Activated CD8-positive, alpha-beta T cell treated with anti-CD3 and anti-CD28 coated beads for 36 hours (primary cell): ENCODE results near the gene METTL3. TPM values are rescaled to one million over a fixed set of nuclear protein-coding genes. Genes with fewer than 3 reads are reported as not detected.

Source experiments
- ATAC-seq: fragments of 200-7000 bp; cut with Tn5 transposase; one replicate; pipeline ENCODE4 v1.10.0; 2021; ENCODE audit warnings: mild to moderate bottlenecking, moderate library complexity
- CTCF ChIA-PET: fragments of 350-600 bp; sonication (Branson Sonifier 250); formaldehyde crosslinking; loops from one replicate; lab custom pipeline; 2021; ENCODE audit warnings: antibody characterized with exemption; lab: Charles Lee
- POLR2A ChIA-PET: fragments of 350-600 bp; sonication (Branson Sonifier 250); formaldehyde crosslinking; loops from one replicate; lab custom pipeline; 2021; ENCODE audit warnings: antibody characterized with exemption; lab: Charles Lee
- DNase-seq: peaks from one replicate; pipeline ENCODE4 v3.0.0-alpha.2; 2020
- H3K27ac Mint-ChIP-seq: one replicate; pipeline ENCODE4 v1.8.0; 2021; ENCODE audit warnings: mild to moderate bottlenecking, mixed read lengths
- H3K27me3 Mint-ChIP-seq: one replicate; pipeline ENCODE4 v1.8.0; 2021; ENCODE audit warnings: mixed read lengths
- H3K36me3 Mint-ChIP-seq: one replicate; pipeline ENCODE4 v1.8.0; 2021; ENCODE audit warnings: low read depth, mixed read lengths
- H3K4me1 Mint-ChIP-seq: one replicate; pipeline ENCODE4 v1.8.0; 2021; ENCODE audit warnings: low read depth, mixed read lengths
- H3K4me3 Mint-ChIP-seq: one replicate; pipeline ENCODE4 v1.8.0; 2021; ENCODE audit warnings: mild to moderate bottlenecking, moderate library complexity, mixed read lengths
- H3K9me3 Mint-ChIP-seq: one replicate; pipeline ENCODE4 v1.8.0; 2021; ENCODE audit warnings: mixed read lengths
- CTCF ChIP-seq: fragments of 200-600 bp; IDR thresholded peaks from one replicate; pipeline ENCODE4 v1.8.0; 2022; ENCODE audit warnings: antibody characterized with exemption, mild to moderate bottlenecking
- intact Hi-C: fragments of 100-400 bp; cut with micrococcal nuclease; formaldehyde crosslinking; loops from one replicate; pipeline ENCODE4 v1.10.0; 2022
- total RNA-seq, 2 experiments: library from RNA; stranded (reverse); gene quantifications; one replicate each; pipeline ENCODE4 v1.2.3, GENCODE V29; 2021

Gene METTL3
- total RNA-seq, 2 experiments from 2014 or later, result 66.7 to 70.8 TPM

- DNase-seq, result no peak
- Mint-ChIP-seq H3K9me3 (no peaks in the 10 kb centered on the region), H3K4me1 (peaks cover 19% of the 10 kb centered on the region), H3K4me3 (no peak overlapping the region), H3K27me3 (no peaks in the 10 kb centered on the region), H3K36me3 (peaks cover 52% of the 10 kb centered on the region), H3K27ac (no peak overlapping the region)
- intact Hi-C loops, result no loop called here
- no peak for TF ChIP-seq CTCF
- POLR2A ChIA-PET, result no interaction called here
- no peak for ATAC-seq
- CTCF ChIA-PET, result interaction anchor here (1.2 to 3.1 kb wide), 5 partner anchors 8 to 61 kb away, joined by 3 to 23 read pairs (median 7); partner anchors contain the start of genes CHD8, RAB2B and TOX4
Measured at GRCh38 chr14:21496453-21496852, 14.7 kb downstream of the METTL3 start.

- DNase-seq, result no peak
- Mint-ChIP-seq H3K36me3 (peaks cover 47% of the 10 kb centered on the region), H3K27ac (peak overlapping the region; percentile 64), H3K4me3 (no peak overlapping the region), H3K4me1 (peaks cover 15% of the 10 kb centered on the region), H3K9me3 (no peaks in the 10 kb centered on the region), H3K27me3 (no peaks in the 10 kb centered on the region)
- TF ChIP-seq CTCF, result no peak
- POLR2A ChIA-PET, result interaction anchor here (0.7 to 1.0 kb wide), 2 partner anchors 15 to 31 kb away, joined by 3 read pairs; no protein-coding TSS in a partner anchor
- no peak for ATAC-seq
- intact Hi-C loops, result no loop called here
- CTCF ChIA-PET, result interaction anchor here (1.2 to 1.8 kb wide), 4 partner anchors 18 to 61 kb away, joined by 3 to 8 read pairs (median 6); partner anchors contain the start of genes CHD8, RAB2B and TOX4
Measured at GRCh38 chr14:21494902-21495762, 16.0 kb downstream of the METTL3 start.

- Mint-ChIP-seq H3K36me3 (peaks cover 15% of the 10 kb centered on the region), H3K27ac (peak overlapping the region; percentile 42), H3K9me3 (no peaks in the 10 kb centered on the region), H3K4me3 (no peak overlapping the region), H3K4me1 (no peaks in the 10 kb centered on the region), H3K27me3 (no peaks in the 10 kb centered on the region)
- intact Hi-C loops, result no loop called here
- no peak for TF ChIP-seq CTCF
- CTCF ChIA-PET, result interaction anchor here (3.0 to 6.3 kb wide), 2 partner anchors 9 to 12 kb away, joined by 27 to 45 read pairs; partner anchors contain the start of genes RAB2B and TOX4
- DNase-seq (no peak), ATAC-seq (no peak)
- POLR2A ChIA-PET, result interaction anchor here (1.3 kb wide), 1 partner anchor 9 kb away, joined by 4 read pairs; the partner anchor contains the start of genes RAB2B and TOX4
Measured at GRCh38 chr14:21486640-21487087, 24.5 kb downstream of the METTL3 start.

GRCh38 chr14:21476925-21477681 lies 34.0 kb downstream of the METTL3 start, which contains the start of the genes RAB2B and TOX4:
RAB2B (minus strand) TSS chr14:21476959; CDS start chr14:21476872, 87 bp downstream.
TOX4 (plus strand) TSS chr14:21477195; CDS start chr14:21477279, 84 bp downstream.
- POLR2A ChIA-PET, result interaction anchor here (0.6 to 2.7 kb wide), 15 partner anchors 10 to 94 kb away, joined by 3 to 17 read pairs (median 5); partner anchors contain the start of gene METTL3
- intact Hi-C loops, result loop anchor here (1.0 kb wide), 1 partner anchor 21 kb away; the partner anchor contains the start of gene CHD8
- peak; percentile 99 for ATAC-seq
- no peaks in the 10 kb centered on the region for H3K27me3 Mint-ChIP-seq
- H3K36me3 Mint-ChIP-seq, result peaks cover 7% of the 10 kb centered on the region
- peak within 1 kb of the TSS; percentile 99 for H3K27ac Mint-ChIP-seq
- peaks cover 21% of the 10 kb centered on the region for H3K4me1 Mint-ChIP-seq
- TF ChIP-seq CTCF, result peak; percentile 96
- no peaks in the 10 kb centered on the region for H3K9me3 Mint-ChIP-seq
- DNase-seq, result peak; percentile 97
- peak within 1 kb of the TSS; percentile 98 for H3K4me3 Mint-ChIP-seq
- CTCF ChIA-PET, result interaction anchor here (0.7 to 4.2 kb wide), 26 partner anchors 11 to 169 kb away, joined by 3 to 45 read pairs (median 4); partner anchors contain the start of genes CHD8, METTL3 and SALL2
